NB4 (cell line): Measurements from ENCODE around the gene SEMA4A.
"Not testable (repeated sequence)": the region's sequence is repeated elsewhere in the genome, so short reads cannot be mapped to it uniquely, and the experiment has no call there.

Source experiments
- POLR2A ChIP-seq: IDR thresholded peaks from 2 replicates; pipeline ENCODE4 v1.6.1; 2011; ENCODE audit warnings: mild to moderate bottlenecking; ENCODE audit not compliant: insufficient read length; ENCODE audit errors: extremely low read depth
- TF ChIP-seq, protein P1 (sequence below): IDR thresholded peaks from one replicate; pipeline ENCODE4 v1.5.1; 2012; ENCODE audit warnings: low read depth, low read length

DNA sequence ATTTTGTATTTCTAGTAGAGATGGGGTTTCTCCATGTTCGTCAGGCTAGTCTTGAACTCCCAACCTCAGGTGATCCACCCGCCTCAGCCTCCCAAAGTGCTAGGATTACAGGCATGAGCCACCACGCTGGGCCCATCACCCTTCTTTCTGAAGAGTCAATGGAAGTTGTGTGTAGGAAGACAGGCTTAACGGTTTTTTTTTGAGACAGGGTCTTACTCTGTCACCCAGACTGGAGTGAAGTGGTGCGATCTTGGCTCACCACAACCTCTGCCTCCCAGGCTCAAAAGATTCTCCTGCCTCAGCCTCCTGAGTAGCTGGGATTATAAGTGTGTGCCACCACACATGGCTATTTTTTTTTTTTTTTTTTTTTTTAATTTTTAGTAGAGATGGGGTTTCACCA, 36.7 kb upstream of the SEMA4A start:
- TF ChIP-seq, protein P1, sequence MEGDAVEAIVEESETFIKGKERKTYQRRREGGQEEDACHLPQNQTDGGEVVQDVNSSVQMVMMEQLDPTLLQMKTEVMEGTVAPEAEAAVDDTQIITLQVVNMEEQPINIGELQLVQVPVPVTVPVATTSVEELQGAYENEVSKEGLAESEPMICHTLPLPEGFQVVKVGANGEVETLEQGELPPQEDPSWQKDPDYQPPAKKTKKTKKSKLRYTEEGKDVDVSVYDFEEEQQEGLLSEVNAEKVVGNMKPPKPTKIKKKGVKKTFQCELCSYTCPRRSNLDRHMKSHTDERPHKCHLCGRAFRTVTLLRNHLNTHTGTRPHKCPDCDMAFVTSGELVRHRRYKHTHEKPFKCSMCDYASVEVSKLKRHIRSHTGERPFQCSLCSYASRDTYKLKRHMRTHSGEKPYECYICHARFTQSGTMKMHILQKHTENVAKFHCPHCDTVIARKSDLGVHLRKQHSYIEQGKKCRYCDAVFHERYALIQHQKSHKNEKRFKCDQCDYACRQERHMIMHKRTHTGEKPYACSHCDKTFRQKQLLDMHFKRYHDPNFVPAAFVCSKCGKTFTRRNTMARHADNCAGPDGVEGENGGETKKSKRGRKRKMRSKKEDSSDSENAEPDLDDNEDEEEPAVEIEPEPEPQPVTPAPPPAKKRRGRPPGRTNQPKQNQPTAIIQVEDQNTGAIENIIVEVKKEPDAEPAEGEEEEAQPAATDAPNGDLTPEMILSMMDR = not testable (repeated sequence)
- not testable (repeated sequence) for TF ChIP-seq POLR2A
